K562 (cell line): ENCODE data around the gene CENPV. TPM values are rescaled to one million over a fixed set of nuclear protein-coding genes. Genes with fewer than 3 reads are reported as not detected.

Experiments used
- ATAC-seq: fragments of 200-7000 bp; cut with Tn5 transposase; 3 replicates; pipeline ENCODE4 v1.9.1; 2020; ENCODE audit warnings: moderate library complexity
- BruUV-seq: library from RNA; stranded (reverse); fragments of 400-500 nt; replicated peaks from 2 replicates; lab custom pipeline; 2021; lab: Mats Ljungman, UMichigan
- CTCF ChIA-PET: fragments of 300-600 bp; formaldehyde crosslinking; extraction: SDS; loops from one replicate; lab custom pipeline; 2021; ENCODE audit warnings: low intra/inter-chr PET ratio; lab: Yijun Ruan, JAX
- POLR2A ChIA-PET: fragments of 300-600, 350-650 bp; sonication (Branson Sonifier 250); formaldehyde crosslinking; extraction: SDS; loops from one replicate; lab custom pipeline; 2021; ENCODE audit warnings: antibody characterized with exemption, inconsistent platforms; lab: Yijun Ruan, JAX
- DNase-seq, 4 experiments: peaks; one replicate each; pipeline versions ENCODE4 v3.0.0 to v3.0.0-alpha.2; 2011 to 2018; ENCODE audit warnings: low spot score in 3 of 4, mixed read lengths in 3 of 4; ENCODE audit errors: extremely low read depth in 1 of 4
- FAIRE-seq: peaks from 2 replicates; lab custom pipeline; 2011; peaks lifted over from hg19 to GRCh38; lab: Jason Lieb, UNC
- H2AFZ ChIP-seq: 2 replicates; pipeline ENCODE4 v1.6.0; 2011; ENCODE audit warnings: low read depth, low read length, control low read depth, inconsistent platforms
- H3K27ac ChIP-seq: fragments of 200-600 bp; 3 replicates; pipeline ENCODE4 v1.8.0; 2011; ENCODE audit warnings: low read depth, mild to moderate bottlenecking, control low read depth, inconsistent platforms, low read length, moderate library complexity, mixed read lengths; ENCODE audit errors: extremely low read depth
- H3K27me3 ChIP-seq, 2 experiments: fragments of 300-600 bp in 1 of 2; 2 replicates in 1 of 2; 3 replicates in 1 of 2; pipeline versions ENCODE4 v1.6.0 to v1.8.0; 2011; ENCODE audit warnings: inconsistent platforms in 2 of 2, low read length in 2 of 2, mild to moderate bottlenecking in 1 of 2, mixed read lengths in 1 of 2, moderate library complexity in 1 of 2; ENCODE audit not compliant: control insufficient read depth in 2 of 2, insufficient read depth in 2 of 2
- H3K36me3 ChIP-seq: fragments of 300-600 bp; 3 replicates; pipeline ENCODE4 v1.8.0; 2011; ENCODE audit warnings: mild to moderate bottlenecking, low read length, inconsistent platforms; ENCODE audit not compliant: control insufficient read depth, insufficient read depth
- H3K4me1 ChIP-seq, 2 experiments: fragments of 200-600 bp in 1 of 2; replicated peaks in 1 of 2; 2 replicates in 1 of 2; 3 replicates in 1 of 2; pipeline versions ENCODE4 v1.5.1 to v1.8.0; 2011; ENCODE audit warnings: inconsistent platforms in 2 of 2, low read length in 2 of 2, mild to moderate bottlenecking in 1 of 2, mixed read lengths in 1 of 2, moderate library complexity in 1 of 2; ENCODE audit not compliant: control insufficient read depth in 2 of 2, insufficient read depth in 2 of 2
- H3K4me2 ChIP-seq: 2 replicates; pipeline ENCODE4 v1.6.1; 2011; ENCODE audit warnings: low read length, control low read depth, inconsistent platforms, mixed read lengths; ENCODE audit not compliant: insufficient read depth
- H3K4me3 ChIP-seq: fragments of 200-600 bp; sonication (generic), shearing (Covaris generic); 2 replicates; pipeline ENCODE4 v1.5.1; 2016; ENCODE audit warnings: control low read depth, inconsistent platforms
- H3K79me2 ChIP-seq: fragments of 200-600 bp; 3 replicates; pipeline ENCODE4 v1.8.0; 2011; ENCODE audit warnings: low read length, inconsistent platforms; ENCODE audit not compliant: control insufficient read depth, insufficient read depth
- H3K9ac ChIP-seq, 2 experiments: 2 replicates each; pipeline versions ENCODE4 v1.6.0 to v1.6.1; 2011; ENCODE audit warnings: low read depth in 2 of 2, low read length in 2 of 2, control low read depth in 1 of 2, inconsistent platforms in 1 of 2, mild to moderate bottlenecking in 1 of 2, mixed read lengths in 1 of 2; ENCODE audit not compliant: insufficient read depth in 1 of 2
- H3K9me1 ChIP-seq: one replicate; pipeline ENCODE4 v1.6.0; 2011; ENCODE audit warnings: inconsistent platforms, mild to moderate bottlenecking, low read length, moderate library complexity; ENCODE audit not compliant: control insufficient read depth, insufficient read depth
- H3K9me3 ChIP-seq: replicated peaks from 2 replicates; pipeline ENCODE4 v1.5.1; 2011; ENCODE audit warnings: low read depth, low read length, inconsistent platforms; ENCODE audit not compliant: control insufficient read depth, insufficient read depth
- H4K20me1 ChIP-seq: replicated peaks from 2 replicates; pipeline ENCODE4 v1.6.1; 2011; ENCODE audit warnings: low read length, inconsistent platforms, mixed read lengths; ENCODE audit not compliant: control insufficient read depth, insufficient read depth
- NCOA4 ChIP-seq: fragments of 450-650 bp; IDR thresholded peaks from 2 replicates; pipeline ENCODE4 v1.6.1; 2018; ENCODE audit warnings: mild to moderate bottlenecking; ENCODE audit not compliant: partially characterized antibody
- POLR2AphosphoS2 ChIP-seq: IDR thresholded peaks from 2 replicates; pipeline ENCODE4 v1.6.1; 2012; ENCODE audit warnings: low read length, improper control_type of control experiment
- SOX6 ChIP-seq: fragments of 450-650 bp; IDR thresholded peaks from 2 replicates; pipeline ENCODE4 v1.6.1; 2014; ENCODE audit warnings: mild to moderate bottlenecking
- SPI1 ChIP-seq: IDR thresholded peaks from 2 replicates; pipeline ENCODE4 v1.6.1; 2011; ENCODE audit warnings: low read depth, low read length, control low read depth, borderline replicate concordance
- TCF7L2 ChIP-seq: fragments of 150-350 bp; IDR thresholded peaks from 2 replicates; pipeline ENCODE4 v1.6.1; 2016; ENCODE audit warnings: low read depth, mild to moderate bottlenecking, low read length, moderate library complexity
- ZZZ3 ChIP-seq: fragments of 450-650 bp; IDR thresholded peaks from 2 replicates; pipeline ENCODE4 v1.6.1; 2016; ENCODE audit warnings: antibody characterized with exemption, mild to moderate bottlenecking, moderate library complexity
- WGBS: fragments of 100-300 bp; shearing (Covaris generic); methylation state at CpG from one replicate; pipeline ENCODE4 v1.1.6; 2016; ENCODE audit warnings: low coverage, mixed read lengths; ENCODE audit not compliant: insufficient coverage; ENCODE audit errors: missing lambda C conversion rate; 5-methylcytosine and 5-hydroxymethylcytosine counted together
- in situ Hi-C: fragments of 300-500 bp; cut with MboI; formaldehyde crosslinking; loops from 4 replicates; pipeline ENCODE4 v1.15.0; 2018; ENCODE audit warnings: inconsistent platforms, mixed read lengths
- intact Hi-C: fragments of 100-400 bp; cut with micrococcal nuclease; formaldehyde crosslinking; loops from 2 replicates; pipeline ENCODE4 v1.14.2; 2022
- polyA plus RNA-seq, 8 experiments: library from polyadenylated mRNA; depleted of rRNA in 4 of 8; stranded (reverse) in 5 of 8; unstranded in 3 of 8; fragments of >200 nt; fragmentation: Nextera tagmentation in 2 of 8; fragmentation: Illumina TruSeq in 1 of 8; extraction: Ambion mirVana in 2 of 8; extraction: Trizol in 1 of 8; gene quantifications; 2 replicates each; pipeline versions ENCODE4 v1.2.1 to v1.2.3, GENCODE V29; 2011 to 2014; ENCODE audit warnings: inconsistent platforms in 1 of 8, missing spikeins in 1 of 8
- total RNA-seq, 7 experiments: library from RNA; depleted of rRNA in 6 of 7; stranded (reverse); fragments of >200 nt in 6 of 7; fragmentation: Illumina TruSeq in 2 of 7; extraction: Trizol in 2 of 7; gene quantifications; 2 replicates each; pipeline versions ENCODE4 v1.2.1 to v1.2.3, GENCODE V29; 2011 to 2021; ENCODE audit warnings: low replicate concordance in 1 of 7
- TF ChIP-seq, protein P1 (sequence below): fragments of 450-650 bp; IDR thresholded peaks from 2 replicates; pipeline ENCODE4 v1.6.1; 2016

Gene CENPV
- total and polyA plus RNA-seq, 9 of the 15 experiments (the other 6 are each of a cell fraction or from before 2014, with no cell fraction given) = 17.8 to 131 (median 89.3) TPM

- no TSS peak for BruUV-seq
- no peak overlapping the region for H3K9ac ChIP-seq
- no peaks in the 10 kb centered on the region for H4K20me1 ChIP-seq
- peaks cover 57% of the 10 kb centered on the region for H3K36me3 ChIP-seq
- no peaks in the 10 kb centered on the region for H3K9me3 ChIP-seq
- CTCF ChIA-PET = no interaction called here
- no peak overlapping the region for H3K27ac ChIP-seq
- DNase-seq = no peak
- 72% methylated on average over 4 of the region's 5 CpGs for WGBS
- no peak overlapping the region for H3K4me3 ChIP-seq
- in situ Hi-C loops = no loop called here
- H3K79me2 ChIP-seq = peaks cover 6% of the 10 kb centered on the region
- peaks cover 4% of the 10 kb centered on the region for H3K9me1 ChIP-seq
- H3K4me2 ChIP-seq = no peak overlapping the region
- H3K27me3 ChIP-seq = no peaks in the 10 kb centered on the region
- intact Hi-C loops = no loop called here
- no peak overlapping the region for H2AFZ ChIP-seq
- no peak; the same call in 1 of the 3 replicates for ATAC-seq
- POLR2A ChIA-PET = interaction anchor here (0.6 to 1.5 kb wide), 2 partner anchors 35 to 93 kb away, joined by 3 to 4 read pairs; partner anchors contain the start of gene UBB
- TF ChIP-seq, protein P1, sequence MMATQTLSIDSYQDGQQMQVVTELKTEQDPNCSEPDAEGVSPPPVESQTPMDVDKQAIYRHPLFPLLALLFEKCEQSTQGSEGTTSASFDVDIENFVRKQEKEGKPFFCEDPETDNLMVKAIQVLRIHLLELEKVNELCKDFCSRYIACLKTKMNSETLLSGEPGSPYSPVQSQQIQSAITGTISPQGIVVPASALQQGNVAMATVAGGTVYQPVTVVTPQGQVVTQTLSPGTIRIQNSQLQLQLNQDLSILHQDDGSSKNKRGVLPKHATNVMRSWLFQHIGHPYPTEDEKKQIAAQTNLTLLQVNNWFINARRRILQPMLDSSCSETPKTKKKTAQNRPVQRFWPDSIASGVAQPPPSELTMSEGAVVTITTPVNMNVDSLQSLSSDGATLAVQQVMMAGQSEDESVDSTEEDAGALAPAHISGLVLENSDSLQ = no peak
- TF ChIP-seq SPI1 (no peak), NCOA4 (no peak), ZZZ3 (no peak), POLR2AphosphoS2 (0 out of 2 replicates have a peak, but pooled peaks have one; percentile 42), SOX6 (no peak), TCF7L2 (no peak)
- FAIRE-seq = no peak
- H3K4me1 ChIP-seq = no peaks in the 10 kb centered on the region; a peak in 1 of 5 replicates
Measured at GRCh38 chr17:16345565-16345964, 7.7 kb downstream of the CENPV start.
